OCI-LY7 (cell line): ENCODE results near the gene PXN.

ENCODE experiments used
- CTCF ChIP-seq: fragments of 200-600 bp; sonication (generic); conservative IDR thresholded peaks from 2 replicates; pipeline ENCODE4 v1.5.1; 2014; ENCODE audit warnings: mild to moderate bottlenecking, antibody characterized with exemption, low read length, moderate library complexity, mixed read lengths
- EZH2phosphoT487 ChIP-seq: fragments of 200-600 bp; sonication (generic); IDR thresholded peaks from 2 replicates; pipeline ENCODE4 v1.6.1; 2018; ENCODE audit warnings: low read depth, borderline replicate concordance, mild to moderate bottlenecking, mixed run types, antibody characterized with exemption, low read length, moderate library complexity, mixed read lengths

GRCh38 chr12:120196363-120196762 lies 69.2 kb downstream of the PXN start:
- TF ChIP-seq CTCF: no peak
- no peak for TF ChIP-seq EZH2phosphoT487
